ENCODE results near the gene ETV6.

Gene ETV6

DNA sequence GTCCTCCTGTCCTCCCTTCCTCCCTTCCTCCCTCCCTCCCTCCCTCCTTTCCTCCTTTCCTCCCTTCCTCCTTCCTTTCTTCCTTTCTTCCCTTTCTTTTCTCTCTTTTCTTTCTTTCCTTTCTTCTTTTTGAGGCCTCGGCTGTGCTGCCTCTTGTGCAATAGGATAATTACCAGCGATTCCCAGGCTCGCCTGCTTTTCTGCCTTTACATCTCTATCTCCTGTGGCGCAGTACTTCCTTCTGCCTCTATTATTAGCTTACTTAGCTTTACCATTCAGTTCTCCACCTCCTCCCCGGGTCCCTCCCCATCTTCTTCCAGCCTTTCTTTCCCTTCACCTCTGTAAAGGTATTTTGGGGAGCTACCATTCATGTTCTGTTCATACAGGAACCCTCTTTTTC lies 19.9 kb downstream of the ETV6 start:
- H3K27ac ChIP-seq, result no peak overlapping the region
- TF ChIP-seq CTCF (conservative IDR thresholded peaks at IDR 0.05), result no peak

- H3K27ac ChIP-seq, result no peak overlapping the region
- TF ChIP-seq CTCF (conservative IDR thresholded peaks at IDR 0.05), result no peak
Observed at GRCh38 chr12:11672256-11673191, 23.1 kb downstream of the ETV6 start.

- no peak overlapping the region for H3K27ac ChIP-seq
- no peak for TF ChIP-seq CTCF (conservative IDR thresholded peaks at IDR 0.05)
Observed at GRCh38 chr12:11673666-11674461, 24.4 kb downstream of the ETV6 start.

GRCh38 chr12:11674894-11675390 lies 25.5 kb downstream of the ETV6 start:
- no peak for TF ChIP-seq CTCF (conservative IDR thresholded peaks at IDR 0.05)

DNA sequence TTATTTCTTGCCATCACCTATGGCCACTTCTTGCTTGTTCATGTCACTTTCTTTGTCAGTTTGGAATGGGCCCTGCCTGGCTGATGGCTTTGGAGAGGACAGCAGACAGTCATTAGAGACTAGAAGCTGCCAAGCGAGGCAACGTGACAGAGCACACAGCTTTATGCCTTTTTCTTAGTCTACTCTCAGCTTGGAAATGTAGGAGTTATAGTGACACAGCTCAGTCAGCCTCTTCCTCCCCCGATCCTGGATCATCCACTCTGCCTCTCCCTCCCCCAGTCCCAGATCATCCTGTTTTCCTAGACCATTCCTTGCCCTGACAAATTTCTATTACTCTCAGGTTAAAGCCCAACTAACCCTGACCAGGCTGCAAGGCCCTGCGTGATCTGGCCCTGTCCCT lies 26.6 kb downstream of the ETV6 start:
- TF ChIP-seq CTCF (conservative IDR thresholded peaks at IDR 0.05), result no peak

More at GRCh38 chr12:11674894-11675390, 25.5 kb downstream of the ETV6 start:
- H3K27ac ChIP-seq, result no peak overlapping the region

GRCh38 chr12:11677093-11677492 lies 27.6 kb downstream of the ETV6 start:
- TF ChIP-seq CTCF (conservative IDR thresholded peaks at IDR 0.05), result no peak
- peak overlapping the region; percentile 18; the same call in 1 of the 2 replicates for H3K27ac ChIP-seq

More for the DNA sequence above, 26.6 kb downstream of the ETV6 start:
- H3K27ac ChIP-seq, result no peak overlapping the region

DNA sequence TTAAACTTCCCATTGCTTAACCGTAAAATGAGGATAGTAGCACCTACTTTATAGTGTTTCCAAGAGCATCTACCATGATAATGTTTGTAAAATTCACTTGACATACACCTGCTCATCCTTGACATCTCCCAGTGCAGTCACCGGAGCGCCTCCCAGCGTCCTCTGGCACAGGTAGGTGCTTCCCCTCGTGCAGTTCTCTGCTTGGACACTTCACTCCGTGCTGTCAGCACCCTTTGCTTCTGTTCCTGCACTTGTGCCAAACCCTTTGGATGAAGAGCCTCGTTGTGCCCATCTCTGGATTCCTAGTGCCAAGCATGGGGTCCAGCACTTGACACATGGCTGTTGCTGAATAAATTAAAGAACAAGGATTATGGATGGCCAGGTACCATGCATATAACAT lies 28.3 kb downstream of the ETV6 start:
- no peak overlapping the region; the same call in 1 of the 2 replicates for H3K27ac ChIP-seq
- no peak for TF ChIP-seq CTCF (conservative IDR thresholded peaks at IDR 0.05)
